HG02884 (cell line): Measurements from ENCODE around the gene MBD6.
"Not testable (repeated sequence)": the region's sequence is repeated elsewhere in the genome, so short reads cannot be mapped to it uniquely, and the experiment has no call there.

Experiments
- ATAC-seq: cut with Tn5 transposase; IDR thresholded peaks from one replicate; pipeline ENCODE4 v1.9.1; 2021; ENCODE audit warnings: mild to moderate bottlenecking, moderate library complexity; ENCODE audit not compliant: unreplicated experiment

Gene MBD6

GRCh38 chr12:57548488-57548887 lies 25.9 kb downstream of the MBD6 start:
- no peak for ATAC-seq

- no peak for ATAC-seq
These were observed 26.7 kb downstream of the MBD6 start for GRCh38 chr12:57549203-57549908.

- ATAC-seq: no peak
These were observed 27.5 kb downstream of the MBD6 start, which contains the start of gene KIF5A for GRCh38 chr12:57549909-57550640. Gene KIF5A (plus strand): TSS chr12:57550044. CDS start chr12:57550272, 228 bp downstream.

- no peak for ATAC-seq
These were observed 28.3 kb downstream of the MBD6 start for GRCh38 chr12:57550641-57551549.

GRCh38 chr12:57551637-57552305 lies 29.1 kb downstream of the MBD6 start:
- ATAC-seq: no peak

- no peak for ATAC-seq
These were observed 29.7 kb downstream of the MBD6 start for GRCh38 chr12:57552306-57552651.

- ATAC-seq: no peak
These were observed 30.2 kb downstream of the MBD6 start for GRCh38 chr12:57552835-57553313.

- no peak for ATAC-seq
These were observed 30.9 kb downstream of the MBD6 start for GRCh38 chr12:57553343-57554202.

- no peak for ATAC-seq
These were observed 31.8 kb downstream of the MBD6 start for GRCh38 chr12:57554453-57554852.

GRCh38 chr12:57554897-57555296 lies 32.3 kb downstream of the MBD6 start:
- no peak for ATAC-seq

GRCh38 chr12:57558864-57559263 lies 36.2 kb downstream of the MBD6 start:
- no peak for ATAC-seq

GRCh38 chr12:57560516-57560915 lies 37.9 kb downstream of the MBD6 start:
- ATAC-seq: no peak

- ATAC-seq: not testable (repeated sequence)
These were observed 38.5 kb downstream of the MBD6 start for GRCh38 chr12:57561117-57561516.

GRCh38 chr12:57563358-57563757 lies 40.7 kb downstream of the MBD6 start:
- no peak for ATAC-seq

- ATAC-seq: no peak
These were observed 41.6 kb downstream of the MBD6 start for GRCh38 chr12:57564178-57564740.

GRCh38 chr12:57568838-57569237 lies 46.2 kb downstream of the MBD6 start:
- no peak for ATAC-seq

GRCh38 chr12:57569858-57570257 lies 47.2 kb downstream of the MBD6 start:
- no peak for ATAC-seq

GRCh38 chr12:57570438-57570837 lies 47.8 kb downstream of the MBD6 start:
- ATAC-seq: not testable (repeated sequence)
